ENCODE results near the gene WT1. TPM values are rescaled to one million over a fixed set of nuclear protein-coding genes. Genes with fewer than 3 reads are reported as not detected.

WT1 gene
- total and polyA plus RNA-seq, 4 donors = 0.15 to 0.87 TPM; not detected in 2

DNA sequence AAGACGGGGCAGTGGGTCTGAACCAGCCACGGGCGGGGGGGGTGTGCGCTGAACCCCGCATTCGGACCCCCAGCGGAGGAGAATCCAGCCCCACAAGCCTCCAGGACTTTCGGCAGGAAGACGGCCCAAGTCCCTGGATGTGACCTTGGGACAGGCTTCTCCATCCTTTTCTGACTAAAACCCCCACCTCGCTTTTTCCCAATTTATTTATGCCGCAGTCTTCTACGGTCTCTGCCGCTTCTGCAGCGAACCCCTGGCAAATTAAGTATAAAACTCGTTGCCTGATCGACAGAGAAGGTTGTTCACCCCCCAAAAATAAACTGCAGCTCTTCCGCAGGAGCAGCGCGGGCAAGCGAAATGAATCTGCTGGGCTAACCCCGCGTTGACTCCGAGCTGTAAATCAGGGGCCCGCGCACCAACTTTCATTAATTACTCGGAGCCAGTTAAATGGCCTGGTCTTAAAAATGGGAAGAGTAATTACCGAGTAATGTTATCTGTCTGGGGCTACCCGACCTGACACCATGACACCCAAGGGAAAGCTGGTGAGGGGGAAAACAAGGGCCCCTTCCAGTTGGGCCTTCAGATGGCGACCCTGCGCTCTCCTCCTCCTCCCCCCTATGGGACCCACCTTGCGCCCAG is 6.6 kb downstream of the WT1 start:
- H3K4me3 ChIP-seq (ENCODE audit: low read length in 2 of 2) = no peak overlapping the region
- no peak for DNase-seq
- H3K27ac ChIP-seq (ENCODE audit: low read depth in 1 of 2, low read length in 2 of 2) = no peak overlapping the region
- intact Hi-C loops (cut with DNase I) = no loop called here
- no peaks in the 10 kb centered on the region for H3K36me3 ChIP-seq (ENCODE audit: control insufficient read depth in 1 of 2, insufficient read depth in 2 of 2, low read length in 1 of 2)
- ATAC-seq (ENCODE audit: low FRiP score) = no peak
- 8 to 9% methylated on average over 31 of the region's 31 CpGs for WGBS, 2 donors
- H3K4me1 ChIP-seq (ENCODE audit: control insufficient read depth in 1 of 2, insufficient read depth in 2 of 2, low read length in 2 of 2) = no peaks in the 10 kb centered on the region
- H3K9me3 ChIP-seq (ENCODE audit: control insufficient read depth, low read length) = no peaks in the 10 kb centered on the region
- H3K27me3 ChIP-seq (ENCODE audit: control insufficient read depth in 1 of 2, insufficient read depth in 2 of 2, low read length in 1 of 2) = peaks cover 0 to 2% of the 10 kb centered on the region in 2 donors

DNA sequence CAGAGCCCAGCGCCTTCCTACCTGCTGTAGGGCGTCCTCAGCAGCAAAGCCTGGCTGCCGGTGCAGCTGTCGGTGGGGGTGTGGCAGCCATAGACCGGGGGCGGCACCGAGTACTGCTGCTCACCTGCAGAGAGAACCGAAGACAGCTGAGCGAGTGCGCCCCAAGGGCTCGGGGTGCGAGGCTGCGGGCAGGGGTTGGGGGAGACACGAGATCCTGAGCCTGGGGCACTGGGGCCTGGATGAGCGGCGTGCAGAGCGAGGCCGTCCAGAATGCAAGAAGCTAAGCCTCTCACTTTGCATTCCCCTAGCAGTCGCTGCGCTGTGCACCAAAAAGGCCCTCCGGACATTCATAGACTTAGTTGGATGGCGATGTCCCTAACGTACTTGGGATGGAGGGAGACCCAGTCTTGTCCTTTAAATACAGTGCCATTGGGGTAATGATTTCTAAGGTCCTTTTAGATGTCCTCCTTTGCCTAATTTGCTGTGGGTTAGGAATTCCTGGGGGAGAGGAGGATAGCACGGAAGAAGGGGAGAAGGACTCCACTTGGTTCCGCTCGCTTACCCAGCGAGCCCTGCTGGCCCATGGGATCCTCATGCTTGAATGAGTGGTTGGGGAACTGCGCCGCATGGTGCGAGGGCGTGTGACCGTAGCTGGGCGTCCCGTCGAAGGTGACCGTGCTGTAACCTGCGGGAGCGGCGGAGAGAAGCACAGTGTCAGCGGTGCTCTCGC is 7.2 kb downstream of the WT1 start:
- 4 to 6% methylated on average over 41 of the region's 41 CpGs for WGBS, 2 donors
- ATAC-seq (ENCODE audit: low FRiP score) (no peak), DNase-seq (no peak)
- no peaks in the 10 kb centered on the region for H3K4me1 ChIP-seq (ENCODE audit: control insufficient read depth in 1 of 2, insufficient read depth in 2 of 2, low read length in 2 of 2)
- peaks cover 0 to 2% of the 10 kb centered on the region in 2 donors for H3K27me3 ChIP-seq (ENCODE audit: control insufficient read depth in 1 of 2, insufficient read depth in 2 of 2, low read length in 1 of 2)
- no peak overlapping the region for H3K27ac ChIP-seq (ENCODE audit: low read depth in 1 of 2, low read length in 2 of 2)
- H3K36me3 ChIP-seq (ENCODE audit: control insufficient read depth in 1 of 2, insufficient read depth in 2 of 2, low read length in 1 of 2) = no peaks in the 10 kb centered on the region
- H3K4me3 ChIP-seq (ENCODE audit: low read length in 2 of 2) = no peak overlapping the region
- H3K9me3 ChIP-seq (ENCODE audit: control insufficient read depth, low read length) = no peaks in the 10 kb centered on the region
- intact Hi-C loops (cut with DNase I) = no loop called here

GRCh38 chr11:32427616-32427934 is 7.8 kb downstream of the WT1 start:
- Histone ChIP-seq H3K36me3 (ENCODE audit: control insufficient read depth in 1 of 2, insufficient read depth in 2 of 2, low read length in 1 of 2) (no peaks in the 10 kb centered on the region), H3K9me3 (ENCODE audit: control insufficient read depth, low read length) (no peaks in the 10 kb centered on the region), H3K4me1 (ENCODE audit: control insufficient read depth in 1 of 2, insufficient read depth in 2 of 2, low read length in 2 of 2) (no peaks in the 10 kb centered on the region), H3K27ac (ENCODE audit: low read depth in 1 of 2, low read length in 2 of 2) (no peak overlapping the region), H3K27me3 (ENCODE audit: control insufficient read depth in 1 of 2, insufficient read depth in 2 of 2, low read length in 1 of 2) (peaks cover 0 to 2% of the 10 kb centered on the region in 2 donors), H3K4me3 (ENCODE audit: low read length in 2 of 2) (no peak overlapping the region)
- ATAC-seq (ENCODE audit: low FRiP score) = no peak
- DNase-seq = no peak
- WGBS, 2 donors = 4 to 5% methylated on average over 18 of the region's 18 CpGs
- intact Hi-C loops (cut with DNase I) = no loop called here

DNA sequence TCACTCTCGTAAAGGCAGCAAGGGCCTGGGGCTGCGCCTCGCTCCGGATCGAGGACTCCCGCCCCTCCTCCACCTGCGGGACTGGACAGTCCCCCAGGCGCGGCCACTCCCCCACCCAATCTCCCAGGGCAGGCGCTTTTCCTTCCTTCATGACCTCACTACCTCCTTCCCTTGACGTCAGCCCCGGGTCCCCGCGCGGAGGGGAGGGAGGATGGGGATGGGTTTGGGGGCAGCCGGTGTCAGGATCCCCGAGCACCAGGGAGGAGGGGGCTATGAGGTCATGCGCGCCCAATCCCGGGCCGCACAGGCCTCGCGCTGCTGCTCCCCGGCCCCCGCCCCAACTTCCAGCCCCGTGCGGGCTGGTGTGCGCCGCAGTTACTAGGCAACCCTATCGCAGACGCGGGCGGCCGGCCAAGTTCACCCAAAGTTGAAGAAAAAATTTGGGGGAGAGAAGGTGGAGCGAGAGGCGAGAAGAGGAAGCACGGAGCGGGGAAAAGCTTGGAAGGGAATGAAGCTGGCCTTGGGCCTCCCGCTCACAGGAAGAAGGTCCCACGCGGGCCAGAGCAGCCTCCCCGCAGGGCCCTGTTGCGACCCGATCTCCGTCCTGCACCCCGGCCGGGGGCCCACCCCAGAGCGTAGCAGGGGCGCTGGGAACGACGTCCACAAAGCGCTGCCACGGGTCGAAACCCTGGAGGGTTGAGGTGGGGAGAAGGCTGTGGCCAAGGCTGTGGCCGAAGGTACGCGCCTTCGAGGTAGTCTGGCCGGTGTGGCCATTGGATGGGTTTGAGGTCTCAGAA is 8.3 kb downstream of the WT1 start:
- Histone ChIP-seq H3K36me3 (ENCODE audit: control insufficient read depth in 1 of 2, insufficient read depth in 2 of 2, low read length in 1 of 2) (no peaks in the 10 kb centered on the region), H3K9me3 (ENCODE audit: control insufficient read depth, low read length) (no peaks in the 10 kb centered on the region), H3K4me3 (ENCODE audit: low read length in 2 of 2) (no peak overlapping the region), H3K4me1 (ENCODE audit: control insufficient read depth in 1 of 2, insufficient read depth in 2 of 2, low read length in 2 of 2) (no peaks in the 10 kb centered on the region), H3K27me3 (ENCODE audit: control insufficient read depth in 1 of 2, insufficient read depth in 2 of 2, low read length in 1 of 2) (peaks cover 0 to 2% of the 10 kb centered on the region in 2 donors), H3K27ac (ENCODE audit: low read depth in 1 of 2, low read length in 2 of 2) (no peak overlapping the region)
- WGBS, 2 donors = 2 to 3% methylated on average over 53 to 59 of the region's 59 CpGs
- intact Hi-C loops (cut with DNase I) = no loop called here
- ATAC-seq (ENCODE audit: low FRiP score) (peak; percentile 7), DNase-seq (no peak)

GRCh38 chr11:32426192-32426591 is 9.1 kb downstream of the WT1 start:
- WGBS, 2 donors = 10% methylated on average over 12 of the region's 12 CpGs
- Histone ChIP-seq H3K27ac (ENCODE audit: low read depth in 1 of 2, low read length in 2 of 2) (no peak overlapping the region), H3K4me1 (ENCODE audit: control insufficient read depth in 1 of 2, insufficient read depth in 2 of 2, low read length in 2 of 2) (no peaks in the 10 kb centered on the region), H3K4me3 (ENCODE audit: low read length in 2 of 2) (no peak overlapping the region), H3K9me3 (ENCODE audit: control insufficient read depth, low read length) (no peaks in the 10 kb centered on the region), H3K27me3 (ENCODE audit: control insufficient read depth in 1 of 2, insufficient read depth in 2 of 2, low read length in 1 of 2) (peaks cover 0 to 2% of the 10 kb centered on the region in 2 donors), H3K36me3 (ENCODE audit: control insufficient read depth in 1 of 2, insufficient read depth in 2 of 2, low read length in 1 of 2) (no peaks in the 10 kb centered on the region)
- intact Hi-C loops (cut with DNase I) = no loop called here
- DNase-seq (no peak), ATAC-seq (ENCODE audit: low FRiP score) (no peak)

DNA sequence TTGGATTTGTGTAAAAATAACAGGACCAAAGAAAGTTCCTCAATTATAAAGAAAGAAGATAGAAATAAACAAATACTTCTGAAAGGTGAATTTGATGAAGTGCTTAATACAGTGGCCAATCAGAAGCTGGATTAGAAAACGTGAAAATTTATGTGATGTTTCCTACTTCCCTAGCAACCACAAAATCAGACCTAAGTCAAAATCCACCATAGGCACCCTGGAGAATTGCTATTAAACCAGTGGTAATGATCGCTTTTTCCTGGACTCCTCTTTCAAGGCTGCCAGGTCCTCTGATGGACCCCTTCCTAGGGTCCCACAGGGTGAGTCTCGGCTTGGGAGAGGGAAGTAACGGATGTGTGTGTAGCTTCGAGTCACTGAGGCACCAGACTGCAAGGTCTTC is 9.6 kb downstream of the WT1 start:
- Histone ChIP-seq H3K4me1 (ENCODE audit: control insufficient read depth in 1 of 2, insufficient read depth in 2 of 2, low read length in 2 of 2) (no peaks in the 10 kb centered on the region), H3K4me3 (ENCODE audit: low read length in 2 of 2) (no peak overlapping the region), H3K27me3 (ENCODE audit: control insufficient read depth in 1 of 2, insufficient read depth in 2 of 2, low read length in 1 of 2) (peaks cover 0 to 2% of the 10 kb centered on the region in 2 donors), H3K9me3 (ENCODE audit: control insufficient read depth, low read length) (no peaks in the 10 kb centered on the region), H3K36me3 (ENCODE audit: control insufficient read depth in 1 of 2, insufficient read depth in 2 of 2, low read length in 1 of 2) (no peaks in the 10 kb centered on the region), H3K27ac (ENCODE audit: low read depth in 1 of 2, low read length in 2 of 2) (no peak overlapping the region)
- intact Hi-C loops (cut with DNase I) = no loop called here
- no peak for ATAC-seq (ENCODE audit: low FRiP score)
- 20 to 22% methylated on average over 5 of the region's 5 CpGs for WGBS, 2 donors
- no peak for DNase-seq

DNA sequence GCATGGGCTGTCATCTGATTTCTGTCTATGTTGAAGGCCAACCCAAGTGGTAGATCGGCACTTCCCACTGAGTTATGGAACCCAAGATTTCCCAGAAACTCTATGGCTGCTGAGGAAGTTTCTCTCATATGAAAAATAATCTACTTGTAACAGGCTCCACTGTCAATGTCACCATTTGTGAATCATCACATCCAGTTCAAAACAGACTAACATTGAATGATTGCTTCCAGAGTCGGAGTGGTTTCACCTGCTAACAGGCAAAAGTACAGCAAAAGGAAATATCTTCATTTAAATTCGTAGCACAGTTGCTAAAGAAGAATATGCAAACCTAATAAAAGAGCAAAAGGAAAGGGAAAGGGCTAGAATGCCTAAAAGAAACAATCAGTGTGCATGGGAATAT is 12.8 kb downstream of the WT1 start:
- ATAC-seq (ENCODE audit: low FRiP score) = no peak
- WGBS, 2 donors = 44 to 49% methylated on average over 3 of the region's 3 CpGs
- Histone ChIP-seq H3K4me1 (ENCODE audit: control insufficient read depth in 1 of 2, insufficient read depth in 2 of 2, low read length in 2 of 2) (no peaks in the 10 kb centered on the region), H3K9me3 (ENCODE audit: control insufficient read depth, low read length) (no peaks in the 10 kb centered on the region), H3K27me3 (ENCODE audit: control insufficient read depth in 1 of 2, insufficient read depth in 2 of 2, low read length in 1 of 2) (no peaks in the 10 kb centered on the region), H3K4me3 (ENCODE audit: low read length in 2 of 2) (no peak overlapping the region), H3K27ac (ENCODE audit: low read depth in 1 of 2, low read length in 2 of 2) (no peak overlapping the region), H3K36me3 (ENCODE audit: control insufficient read depth in 1 of 2, insufficient read depth in 2 of 2, low read length in 1 of 2) (no peaks in the 10 kb centered on the region)
- no peak for DNase-seq
- intact Hi-C loops (cut with DNase I) = no loop called here

DNA sequence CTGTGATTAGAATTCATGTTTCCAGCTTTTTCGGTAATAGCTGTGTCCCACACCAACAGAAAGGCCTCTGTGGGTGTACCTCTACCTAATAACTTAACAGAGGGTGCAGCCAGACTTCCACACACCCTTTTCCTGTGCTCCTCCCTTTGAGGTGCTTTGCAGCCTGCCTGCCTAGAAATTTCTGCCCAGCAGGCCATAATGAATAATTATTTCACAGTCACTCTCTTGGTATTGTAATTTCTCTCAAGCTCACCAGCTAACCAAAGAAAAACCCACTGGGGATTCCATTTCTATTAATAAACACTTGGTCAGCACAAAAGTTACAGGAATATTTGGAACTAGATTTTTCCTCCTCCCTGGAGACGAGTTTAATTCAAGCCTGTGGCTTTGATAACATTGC is 13.3 kb downstream of the WT1 start:
- Histone ChIP-seq H3K4me1 (ENCODE audit: control insufficient read depth in 1 of 2, insufficient read depth in 2 of 2, low read length in 2 of 2) (no peaks in the 10 kb centered on the region), H3K27me3 (ENCODE audit: control insufficient read depth in 1 of 2, insufficient read depth in 2 of 2, low read length in 1 of 2) (no peaks in the 10 kb centered on the region), H3K36me3 (ENCODE audit: control insufficient read depth in 1 of 2, insufficient read depth in 2 of 2, low read length in 1 of 2) (no peaks in the 10 kb centered on the region), H3K4me3 (ENCODE audit: low read length in 2 of 2) (no peak overlapping the region), H3K9me3 (ENCODE audit: control insufficient read depth, low read length) (no peaks in the 10 kb centered on the region), H3K27ac (ENCODE audit: low read depth in 1 of 2, low read length in 2 of 2) (no peak overlapping the region)
- intact Hi-C loops (cut with DNase I) = no loop called here
- DNase-seq (no peak), ATAC-seq (ENCODE audit: low FRiP score) (no peak)
- WGBS, 2 donors = 34 to 40% methylated on average over 2 of the region's 2 CpGs

Data from aorta (tissue), 5 donors.